NCI-H2171 treated with DMSO at 0.1 percent for 48 hours (cell line): ENCODE measurements around the gene ADAMTS15.
A peak's percentile ranks its signal among the peaks of the same experiment; 100 is the strongest.
"Not testable (repeated sequence)": the region's sequence is repeated elsewhere in the genome, so short reads cannot be mapped to it uniquely, and the experiment has no call there.

ENCODE experiments used
- DNase-seq: peaks from one replicate; lab custom pipeline; 2025; lab: John Stamatoyannopoulos, UW

ADAMTS15 gene

DNA sequence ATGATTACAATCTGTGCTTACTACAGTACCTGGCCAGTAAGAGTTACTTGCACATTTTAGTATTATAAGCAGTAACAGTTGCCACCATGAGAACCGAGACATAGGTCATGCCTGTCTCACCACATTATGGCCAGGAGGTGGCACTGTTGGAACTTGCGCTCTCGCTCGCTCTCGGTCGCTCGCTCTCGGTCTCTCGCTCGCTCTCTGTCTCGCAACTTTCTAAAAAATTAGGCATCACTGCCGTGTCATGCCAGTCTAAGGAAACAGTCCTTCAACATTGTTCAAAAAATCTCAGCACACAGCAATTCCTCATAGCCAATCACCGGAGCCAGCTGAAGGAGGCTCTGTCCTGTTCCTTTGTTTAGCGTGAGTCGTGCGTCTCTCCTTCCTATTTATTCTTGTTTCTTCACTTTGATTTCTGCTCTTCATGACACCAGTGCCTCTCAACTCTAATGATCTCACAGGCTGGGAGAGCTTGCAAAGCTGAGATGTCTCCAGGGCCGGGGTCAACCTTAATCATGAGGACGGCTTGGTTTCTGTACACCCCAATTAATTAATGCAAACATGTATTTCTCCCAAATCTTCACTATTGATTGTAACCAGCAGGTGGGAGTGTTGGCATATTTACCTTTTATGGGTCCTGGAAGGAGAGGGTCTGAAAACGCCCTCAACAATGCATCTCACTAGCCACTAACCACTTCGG, 13.8 kb upstream of the ADAMTS15 start:
- peak; percentile 69 for DNase-seq

DNA sequence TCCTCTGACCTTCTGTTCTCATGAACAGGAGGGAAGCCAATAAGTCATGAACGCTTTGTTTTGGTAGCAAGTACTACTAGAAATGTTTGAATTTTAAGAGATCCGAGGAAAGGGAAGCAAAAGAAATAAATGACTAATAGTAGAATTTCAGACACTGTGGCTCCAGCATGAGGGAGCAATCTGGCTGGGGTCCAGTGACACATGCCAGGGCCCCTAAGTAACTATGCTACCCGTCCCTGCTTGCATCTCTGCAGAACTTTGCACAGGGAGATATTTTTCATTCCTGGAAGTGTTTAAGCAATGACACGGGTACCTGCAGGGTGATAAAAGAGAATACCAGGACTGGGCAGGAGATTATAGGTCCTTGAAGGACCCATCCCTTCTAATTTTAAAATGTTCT, 12.8 kb upstream of the ADAMTS15 start:
- no peak for DNase-seq

DNA sequence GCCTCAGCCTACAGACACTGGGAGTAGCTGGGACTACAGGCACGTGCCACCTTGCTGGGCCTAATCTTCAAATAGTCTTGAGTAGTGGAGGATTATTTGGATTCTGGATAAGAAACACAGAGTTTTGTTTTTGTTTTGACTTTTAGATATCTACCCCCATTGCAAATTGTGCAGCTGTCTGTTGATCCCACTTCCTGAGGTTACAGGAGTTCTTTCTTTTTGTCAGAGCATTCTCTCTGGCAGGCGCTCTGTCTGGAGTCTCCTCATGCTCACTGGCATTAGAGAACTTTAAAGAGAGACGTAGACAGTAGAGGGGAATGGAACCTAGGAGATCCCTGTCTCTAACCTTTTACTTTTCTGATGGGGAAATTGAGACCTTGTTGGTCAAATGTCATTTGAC, 12.3 kb upstream of the ADAMTS15 start:
- DNase-seq, result no peak

DNA sequence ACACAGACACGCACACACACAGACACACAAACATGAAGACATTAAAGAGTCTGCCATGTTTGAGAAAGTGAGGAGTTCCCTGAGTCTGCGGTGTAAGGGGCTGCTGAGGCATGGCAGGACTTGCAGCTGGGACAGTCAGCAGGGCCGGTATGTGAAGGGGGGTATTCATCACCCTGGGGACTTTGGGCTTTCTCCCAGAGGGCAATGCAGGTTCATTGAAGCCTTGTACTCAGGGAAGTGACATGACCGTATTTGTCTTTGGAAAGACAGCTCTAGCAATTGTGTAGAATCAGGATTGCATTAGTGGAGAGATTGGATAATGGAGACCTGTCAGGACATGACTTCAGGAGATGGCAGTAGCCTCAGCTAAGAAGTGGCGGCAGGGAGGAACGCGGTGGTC, 10.6 kb upstream of the ADAMTS15 start:
- DNase-seq, result no peak

DNA sequence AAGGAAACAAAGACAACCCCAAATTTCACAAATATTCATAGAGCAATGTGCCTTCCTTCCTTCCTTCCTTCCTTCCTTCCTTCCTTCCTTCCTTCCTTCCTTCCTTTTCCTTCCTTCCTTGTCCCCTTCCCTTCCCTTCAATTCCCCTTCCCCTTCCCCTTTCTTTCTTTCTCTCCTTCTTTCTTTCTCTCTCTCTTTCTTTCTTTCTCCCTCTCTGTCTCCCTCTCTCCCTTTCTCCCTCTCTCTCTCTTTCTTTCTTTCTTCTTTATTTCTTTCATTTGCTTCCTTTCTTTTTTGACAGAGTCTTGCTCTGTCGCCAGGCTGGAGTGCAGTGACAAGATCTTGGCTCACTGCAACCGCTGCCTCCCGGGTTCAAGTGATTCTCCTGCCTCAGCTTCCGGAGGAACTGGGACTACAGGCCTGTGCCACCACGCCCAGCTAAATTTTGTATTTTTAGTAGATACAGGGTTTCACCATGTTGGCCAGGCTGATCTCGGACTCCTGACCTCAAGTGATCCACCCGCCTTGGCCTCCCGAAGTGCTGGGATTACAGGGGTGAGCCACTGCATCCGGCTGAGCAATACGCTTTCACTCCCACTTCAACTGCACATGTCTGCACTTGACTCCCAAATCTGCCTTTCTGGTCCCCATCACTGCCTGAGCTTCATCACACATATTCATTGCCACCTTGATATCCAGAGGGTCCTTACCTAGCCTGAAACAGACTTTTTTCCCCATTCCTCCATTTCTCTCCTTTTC, 9.9 kb upstream of the ADAMTS15 start:
- DNase-seq, result not testable (repeated sequence)

DNA sequence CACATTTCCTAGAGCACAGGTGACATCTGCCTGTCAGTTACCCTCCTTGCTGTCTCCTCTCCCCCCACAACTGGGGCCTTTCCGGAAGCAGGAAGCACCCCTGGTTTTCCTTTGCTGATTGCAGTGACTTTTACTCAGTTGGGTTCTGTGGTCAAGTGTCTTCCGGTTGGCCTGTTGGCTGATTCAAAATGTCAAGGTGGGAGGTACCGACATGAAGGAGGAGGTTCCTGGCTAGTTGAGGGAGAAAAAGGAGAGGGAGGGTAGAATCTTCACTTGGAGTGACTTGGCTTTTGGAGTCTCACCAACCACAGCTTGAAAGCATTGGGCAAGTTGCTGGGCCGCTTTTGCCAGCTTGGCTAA, 9.3 kb upstream of the ADAMTS15 start:
- no peak for DNase-seq

DNA sequence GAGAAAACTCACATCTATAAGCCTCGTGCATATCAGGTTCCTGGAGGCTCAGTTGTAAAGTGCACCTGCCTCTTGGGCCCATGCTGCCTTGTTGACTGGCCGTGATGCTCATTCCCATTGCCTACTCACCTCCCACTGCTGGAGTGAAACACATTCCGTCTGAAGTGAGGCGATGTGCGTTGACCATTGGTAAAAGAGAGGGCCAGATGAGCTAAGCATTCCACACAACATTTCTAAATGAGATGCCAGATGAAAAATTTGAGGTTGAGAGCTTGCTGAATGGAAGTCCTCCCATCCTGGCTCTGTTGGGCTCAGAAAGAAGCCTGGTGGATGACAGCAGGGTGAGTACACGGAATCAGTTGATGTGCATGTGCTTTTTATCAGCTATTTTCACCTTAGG, 8.6 kb upstream of the ADAMTS15 start:
- DNase-seq, result no peak

DNA sequence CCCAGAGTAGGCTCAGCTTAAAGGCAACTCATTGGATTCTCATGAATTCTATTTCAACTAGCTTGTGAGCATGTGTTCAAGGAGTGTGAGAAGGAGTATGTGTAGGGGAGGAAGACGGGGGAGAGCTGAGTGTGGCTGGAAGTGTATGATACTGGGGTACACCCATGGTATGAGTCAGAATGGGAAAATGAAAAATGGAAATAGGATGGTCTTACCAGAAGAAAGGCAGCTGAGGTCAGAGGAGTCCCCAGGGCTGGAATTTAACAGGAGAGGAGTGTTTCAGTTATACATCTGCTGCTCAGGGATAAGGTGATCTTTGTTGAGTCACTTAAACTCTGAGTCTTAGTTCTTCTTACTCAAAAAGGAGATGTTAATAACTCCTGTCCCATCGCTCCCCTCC, 6.7 kb upstream of the ADAMTS15 start:
- no peak for DNase-seq

DNA sequence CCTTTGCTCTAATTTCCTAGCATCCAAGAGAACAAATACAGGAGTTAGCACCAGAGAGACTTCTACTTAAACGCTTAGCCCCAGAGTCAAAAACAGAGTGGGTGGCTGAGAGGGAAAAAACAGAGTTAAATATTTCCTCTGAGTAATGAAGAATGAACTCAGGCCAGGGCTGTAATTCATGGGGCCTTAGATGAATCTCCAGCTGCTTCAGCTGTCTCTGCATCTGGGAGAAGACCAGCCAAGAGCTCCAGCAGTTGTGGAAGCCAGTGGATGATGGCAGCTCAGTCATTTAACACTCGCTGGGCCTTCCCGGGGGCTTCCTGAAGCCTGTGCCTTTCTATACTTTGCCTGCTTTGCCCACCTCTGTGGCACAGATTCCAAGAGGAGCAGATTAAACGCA, 5.7 kb upstream of the ADAMTS15 start:
- no peak for DNase-seq

DNA sequence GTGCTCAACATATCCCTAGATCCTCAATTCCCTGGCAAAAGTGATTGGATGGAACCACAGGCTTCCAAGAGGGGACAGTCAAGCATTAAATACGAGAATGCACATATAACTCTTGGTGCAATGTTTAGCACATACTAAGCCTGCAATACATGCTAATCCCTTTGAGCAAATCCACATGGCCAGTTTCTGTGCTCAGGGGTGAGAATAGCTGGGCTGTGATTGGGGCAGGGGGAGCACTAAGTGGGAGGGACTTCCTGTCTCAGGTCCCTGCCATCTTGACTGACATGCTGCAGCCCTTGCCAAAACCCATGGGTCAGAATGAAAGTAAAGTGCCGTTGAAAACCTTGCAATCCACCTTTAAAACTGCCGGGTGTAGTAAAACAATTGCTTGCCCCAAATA, 2.7 kb upstream of the ADAMTS15 start:
- DNase-seq, result no peak

DNA sequence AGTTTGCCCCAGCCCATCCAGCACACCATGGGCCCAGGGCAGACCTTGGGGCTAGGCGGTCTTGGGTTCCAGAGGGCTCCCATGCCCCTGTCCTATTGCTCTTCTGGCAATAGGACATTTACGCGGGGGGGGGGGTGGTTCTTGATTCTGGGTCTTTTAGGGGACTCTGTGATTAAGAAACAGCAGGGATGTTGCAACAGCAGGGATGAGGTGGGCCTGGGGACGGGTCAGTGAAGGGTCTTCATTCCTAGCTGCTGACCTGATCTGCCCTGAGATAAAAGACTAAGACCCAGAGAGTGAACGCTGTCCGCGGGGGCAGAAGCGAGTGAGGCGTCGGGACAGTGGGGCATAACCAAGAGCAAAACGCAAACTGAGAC, 418 bp upstream of the ADAMTS15 start:
- no peak for DNase-seq

DNA sequence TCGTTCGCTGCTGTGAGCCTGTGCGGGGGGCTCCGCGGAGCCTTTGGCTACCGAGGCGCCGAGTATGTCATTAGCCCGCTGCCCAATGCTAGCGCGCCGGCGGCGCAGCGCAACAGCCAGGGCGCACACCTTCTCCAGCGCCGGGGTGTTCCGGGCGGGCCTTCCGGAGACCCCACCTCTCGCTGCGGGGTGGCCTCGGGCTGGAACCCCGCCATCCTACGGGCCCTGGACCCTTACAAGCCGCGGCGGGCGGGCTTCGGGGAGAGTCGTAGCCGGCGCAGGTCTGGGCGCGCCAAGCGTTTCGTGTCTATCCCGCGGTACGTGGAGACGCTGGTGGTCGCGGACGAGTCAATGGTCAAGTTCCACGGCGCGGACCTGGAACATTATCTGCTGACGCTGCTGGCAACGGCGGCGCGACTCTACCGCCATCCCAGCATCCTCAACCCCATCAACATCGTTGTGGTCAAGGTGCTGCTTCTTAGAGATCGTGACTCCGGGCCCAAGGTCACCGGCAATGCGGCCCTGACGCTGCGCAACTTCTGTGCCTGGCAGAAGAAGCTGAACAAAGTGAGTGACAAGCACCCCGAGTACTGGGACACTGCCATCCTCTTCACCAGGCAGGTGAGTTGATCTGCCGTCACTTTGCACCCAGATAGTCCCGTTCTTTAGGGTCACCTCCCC, 1.0 kb downstream of the ADAMTS15 start:
- no peak for DNase-seq

DNA sequence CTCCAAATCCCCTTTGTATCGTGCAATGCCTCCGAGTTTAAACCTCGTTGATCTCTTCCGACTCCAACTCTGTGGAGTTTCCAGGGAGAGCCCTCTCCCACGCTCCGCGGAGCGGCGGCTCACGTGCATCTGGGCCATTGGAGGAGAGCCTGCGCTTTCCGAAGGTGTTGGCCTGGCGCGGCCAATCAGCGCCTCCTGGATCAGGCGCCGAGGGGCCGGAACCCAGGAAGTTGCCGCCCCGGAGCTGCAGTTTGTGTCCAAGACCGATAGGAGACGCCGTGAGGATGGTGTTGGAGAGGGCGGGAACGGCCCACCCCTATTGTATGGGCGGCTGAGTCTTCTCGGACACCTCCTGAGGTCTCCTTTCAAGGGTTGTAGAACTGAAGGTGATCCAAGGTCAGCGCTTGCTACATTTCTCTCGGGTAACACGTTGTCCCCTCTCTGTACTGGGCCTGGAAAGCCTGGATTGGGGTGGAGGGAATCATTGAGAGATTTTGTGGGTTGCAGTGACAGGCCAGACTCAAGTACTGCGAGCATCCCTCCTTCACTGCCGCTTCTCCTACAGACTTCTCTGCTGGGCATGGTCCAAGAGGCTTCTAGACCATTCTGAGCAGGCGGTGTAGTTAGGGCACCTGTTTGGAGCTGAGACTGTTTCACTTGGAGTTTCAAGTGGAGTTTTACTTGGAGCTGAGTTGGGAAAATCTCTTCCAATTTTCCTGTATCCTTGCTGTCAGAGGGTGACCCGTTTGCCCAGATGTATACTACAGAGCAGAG, 1.7 kb downstream of the ADAMTS15 start:
- DNase-seq, result no peak

DNA sequence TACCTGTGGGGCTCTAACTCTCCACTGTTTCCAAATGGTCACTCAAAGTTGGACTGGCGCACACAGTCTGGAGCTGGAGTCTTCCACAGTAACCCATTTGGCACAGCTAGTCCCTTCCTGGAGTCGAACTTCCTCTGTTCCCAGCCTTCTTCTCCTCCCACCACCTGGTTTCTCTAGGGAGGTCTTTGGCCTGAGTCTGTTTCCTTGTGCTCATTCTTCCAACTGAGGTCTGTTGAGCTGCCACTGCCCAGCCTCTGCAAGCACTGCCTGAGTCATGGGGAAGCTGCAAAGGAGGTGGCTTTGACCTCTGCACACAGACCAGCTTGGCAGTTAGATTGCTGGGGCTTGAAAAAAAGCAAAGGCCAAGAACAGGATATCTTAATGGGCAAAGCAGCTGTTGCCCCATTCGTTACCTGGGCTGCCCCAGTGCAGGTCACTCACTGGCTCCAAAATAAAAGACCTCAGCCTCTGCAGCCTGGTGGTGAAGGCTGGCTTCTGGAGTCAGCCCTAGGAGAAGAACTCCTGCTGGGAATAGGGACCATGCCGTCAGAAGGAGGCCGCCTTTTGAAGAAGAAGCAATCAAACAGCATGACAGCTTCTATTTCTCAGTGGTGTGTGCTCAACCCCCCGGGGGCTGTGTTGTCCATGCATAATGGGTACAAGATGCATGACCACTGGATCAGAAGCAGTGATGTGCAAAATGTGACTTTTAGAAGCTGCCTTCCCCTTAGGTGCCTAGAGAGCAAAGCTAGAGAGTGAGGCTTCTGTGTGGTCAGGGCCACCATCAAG, 3.0 kb downstream of the ADAMTS15 start:
- no peak for DNase-seq

DNA sequence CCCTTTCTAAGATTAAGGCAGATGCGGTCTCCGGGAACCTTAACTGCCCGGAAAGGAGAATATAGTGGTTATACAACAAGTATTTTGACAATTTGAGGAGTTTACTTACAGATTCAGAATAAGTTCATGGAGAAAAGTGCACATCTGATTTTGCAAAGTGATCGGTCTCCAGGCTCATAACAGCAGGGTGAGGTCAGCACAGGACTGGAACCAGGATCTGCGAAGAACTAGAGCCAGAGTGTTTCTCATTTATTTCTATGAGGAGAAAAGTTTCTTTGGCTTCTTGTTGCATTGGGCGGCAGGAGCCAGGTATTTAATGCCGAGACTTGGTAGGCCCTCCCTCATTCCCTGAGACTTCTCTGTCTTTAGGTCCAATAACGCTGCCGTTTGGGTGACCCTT, 3.7 kb downstream of the ADAMTS15 start:
- no peak for DNase-seq

DNA sequence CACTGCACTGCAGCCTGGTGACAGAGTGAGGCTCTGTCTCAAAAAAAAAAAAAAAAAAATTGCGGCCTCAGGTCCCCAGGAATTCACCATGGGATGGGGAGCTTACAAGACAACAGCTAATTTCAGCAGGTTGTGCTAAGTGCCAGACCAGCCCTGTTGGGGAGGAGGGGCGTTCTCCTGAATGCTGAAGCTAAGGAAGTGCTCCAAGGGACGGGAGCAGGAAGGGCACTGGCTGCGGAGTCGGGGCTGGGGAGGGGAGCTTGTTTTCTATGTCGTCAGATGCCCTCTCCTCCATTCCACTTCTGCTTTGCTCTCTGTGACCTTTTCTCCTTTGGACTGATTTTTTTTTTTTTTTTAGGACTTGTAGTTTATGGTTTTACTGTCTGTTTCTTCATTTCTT, 4.5 kb downstream of the ADAMTS15 start:
- DNase-seq, result no peak

DNA sequence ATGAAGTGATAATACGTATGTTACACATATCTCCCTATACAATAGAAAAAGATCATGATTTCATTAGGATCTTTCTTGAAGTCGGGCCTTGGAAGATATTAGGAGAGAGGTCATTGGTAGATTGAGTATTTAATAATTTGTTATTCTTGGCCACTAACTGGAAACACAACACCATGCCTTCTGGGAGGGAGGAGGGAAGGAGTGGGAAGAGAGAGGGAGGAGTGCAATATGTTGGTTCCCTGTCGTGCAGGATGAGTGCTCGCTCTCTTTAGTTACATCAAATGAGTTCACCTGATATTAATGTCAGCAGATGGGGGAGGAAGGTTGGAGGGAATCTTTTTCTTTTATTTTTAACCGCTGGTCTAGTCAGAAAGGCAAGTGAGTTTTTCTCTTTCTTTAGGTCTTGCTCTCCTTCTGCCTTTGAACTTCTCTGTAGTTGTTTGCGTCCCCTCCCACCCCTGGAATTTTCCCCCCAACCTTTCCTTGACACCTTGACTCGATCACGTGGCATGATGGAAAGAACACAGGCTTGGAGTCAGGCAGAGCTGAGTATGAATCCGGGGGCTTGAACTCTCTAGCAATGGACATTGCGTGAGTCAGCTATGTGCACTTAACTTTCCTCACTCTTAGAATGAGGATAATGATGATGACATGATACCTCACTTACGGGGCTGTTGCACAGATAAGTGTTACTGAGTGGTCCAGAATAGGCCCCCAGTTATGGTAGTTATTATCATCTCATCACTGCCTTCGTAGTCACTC, 6.2 kb downstream of the ADAMTS15 start:
- DNase-seq, result peak; percentile 57

DNA sequence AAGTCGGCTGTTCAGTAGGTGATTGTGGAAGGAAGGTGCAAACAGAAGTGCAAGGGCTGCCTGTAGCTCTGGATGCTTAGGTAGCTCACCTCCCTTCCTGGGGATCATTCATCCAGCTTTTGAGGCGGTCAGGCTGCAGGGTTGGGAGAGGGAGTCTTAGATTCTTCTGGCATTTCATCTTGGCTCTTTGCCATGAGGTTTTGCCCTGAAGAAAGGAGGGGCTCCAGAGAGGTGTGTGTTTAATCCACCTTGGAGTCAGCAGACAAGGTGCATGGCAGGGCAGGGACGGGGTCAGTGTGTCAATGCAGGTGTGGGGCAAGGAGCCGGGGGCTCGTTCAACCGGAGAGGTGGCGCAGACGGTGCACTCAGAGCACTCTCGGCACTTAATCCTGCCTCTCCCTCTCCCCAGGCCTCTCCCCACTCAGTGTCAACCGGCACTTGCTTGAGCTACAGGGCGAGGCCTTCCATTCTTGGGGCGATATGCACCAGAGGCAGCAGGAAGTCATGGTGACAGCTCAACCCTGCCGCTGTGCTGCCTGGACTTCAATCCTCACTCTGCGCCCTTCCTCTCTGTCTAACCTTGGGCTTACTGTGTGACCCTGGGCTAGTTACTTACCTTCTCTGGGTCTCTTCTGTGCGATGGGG, 7.2 kb downstream of the ADAMTS15 start:
- DNase-seq, result no peak

DNA sequence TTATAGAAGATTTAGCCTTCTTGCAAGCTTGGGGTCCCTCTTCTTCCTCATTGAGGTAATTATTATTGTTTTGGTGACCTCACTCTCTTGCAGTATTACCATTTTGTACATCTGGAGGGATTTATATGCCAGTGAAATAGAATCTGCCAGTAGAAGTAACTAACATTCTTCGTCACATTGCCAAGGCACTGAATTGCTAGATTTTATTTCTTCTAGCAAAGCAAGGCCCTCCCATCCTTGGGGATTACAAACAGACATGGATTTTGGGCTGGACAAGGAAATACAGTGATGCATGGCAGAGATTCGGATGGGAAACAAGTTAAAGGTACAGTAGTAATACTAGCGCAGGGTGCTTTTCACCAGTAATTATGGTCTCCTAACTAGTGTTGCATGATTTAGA, 7.8 kb downstream of the ADAMTS15 start:
- DNase-seq, result no peak

DNA sequence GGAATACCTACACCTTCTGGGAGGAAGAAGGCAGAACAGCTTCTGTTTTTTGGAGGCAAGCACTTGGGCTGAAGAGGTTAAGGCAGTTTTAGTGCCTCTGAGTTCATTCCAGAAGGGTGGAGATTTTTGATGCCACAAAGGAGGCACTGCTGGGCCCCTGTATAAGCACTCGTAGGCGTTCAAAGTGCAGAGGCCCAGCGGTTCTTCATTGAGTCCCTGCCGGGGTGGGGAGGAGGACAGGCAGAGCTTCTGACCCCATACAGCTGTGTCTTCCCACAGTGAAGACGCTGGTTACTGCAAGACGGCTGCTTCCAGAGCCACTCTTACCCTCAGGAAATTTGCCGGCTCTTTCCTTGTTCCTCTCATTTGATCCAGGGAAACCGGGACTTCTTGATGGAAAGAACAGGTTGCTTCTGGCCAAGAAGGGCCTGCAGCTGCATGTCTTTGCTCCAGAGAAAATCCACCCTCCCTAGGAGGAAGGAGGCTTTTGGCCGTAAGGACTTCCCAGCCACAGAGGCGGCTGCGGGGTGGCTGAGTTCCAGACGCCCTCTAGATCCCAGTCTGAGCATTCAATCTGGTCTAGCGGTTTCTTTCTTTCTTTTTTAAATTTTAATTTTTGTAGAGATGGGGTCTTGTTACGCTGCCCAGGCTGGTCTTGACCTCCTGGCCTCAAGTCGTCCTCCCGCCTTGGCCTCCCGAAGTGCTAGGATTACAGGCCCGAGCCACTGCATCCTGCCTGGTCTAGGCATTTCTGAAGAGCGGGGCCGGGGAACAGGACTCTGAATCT, 9.4 kb downstream of the ADAMTS15 start:
- no peak for DNase-seq
